ENCODE data around the gene C1QA.

The C1QA gene

DNA sequence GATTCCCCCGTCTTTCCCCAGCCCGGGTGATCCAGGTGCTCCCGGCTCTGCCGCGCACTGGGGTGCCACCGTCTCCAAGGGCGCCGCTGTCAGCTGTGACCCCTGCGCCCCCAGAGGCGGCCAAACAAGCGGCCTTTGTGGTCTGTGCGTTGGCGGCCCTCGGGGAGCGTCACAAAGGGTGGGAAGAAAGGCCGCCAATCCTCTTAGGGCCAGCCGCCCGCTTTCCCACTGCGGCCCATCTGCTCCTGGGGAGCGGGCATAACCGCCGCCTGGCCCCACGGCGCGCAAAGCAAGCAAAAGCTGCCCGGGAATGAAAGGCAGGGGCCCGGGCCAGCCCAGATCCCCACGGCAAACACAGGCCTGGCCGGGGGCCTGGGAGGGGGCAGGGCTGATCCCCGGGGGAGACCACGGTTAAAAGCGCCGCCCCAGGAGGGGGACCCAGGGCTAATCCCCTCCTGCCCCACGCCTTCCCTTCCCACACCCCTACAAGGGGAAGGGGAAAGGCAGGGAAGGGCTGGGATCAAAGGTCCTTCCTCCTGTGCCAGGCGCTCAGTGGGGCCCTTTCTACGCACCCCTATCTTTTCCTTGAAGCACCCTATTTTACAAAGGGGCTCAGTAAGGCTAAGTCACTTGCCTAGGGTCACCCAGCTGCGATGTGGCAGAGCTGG is 40.6 kb downstream of the C1QA start:
- TF ChIP-seq, protein P1, sequence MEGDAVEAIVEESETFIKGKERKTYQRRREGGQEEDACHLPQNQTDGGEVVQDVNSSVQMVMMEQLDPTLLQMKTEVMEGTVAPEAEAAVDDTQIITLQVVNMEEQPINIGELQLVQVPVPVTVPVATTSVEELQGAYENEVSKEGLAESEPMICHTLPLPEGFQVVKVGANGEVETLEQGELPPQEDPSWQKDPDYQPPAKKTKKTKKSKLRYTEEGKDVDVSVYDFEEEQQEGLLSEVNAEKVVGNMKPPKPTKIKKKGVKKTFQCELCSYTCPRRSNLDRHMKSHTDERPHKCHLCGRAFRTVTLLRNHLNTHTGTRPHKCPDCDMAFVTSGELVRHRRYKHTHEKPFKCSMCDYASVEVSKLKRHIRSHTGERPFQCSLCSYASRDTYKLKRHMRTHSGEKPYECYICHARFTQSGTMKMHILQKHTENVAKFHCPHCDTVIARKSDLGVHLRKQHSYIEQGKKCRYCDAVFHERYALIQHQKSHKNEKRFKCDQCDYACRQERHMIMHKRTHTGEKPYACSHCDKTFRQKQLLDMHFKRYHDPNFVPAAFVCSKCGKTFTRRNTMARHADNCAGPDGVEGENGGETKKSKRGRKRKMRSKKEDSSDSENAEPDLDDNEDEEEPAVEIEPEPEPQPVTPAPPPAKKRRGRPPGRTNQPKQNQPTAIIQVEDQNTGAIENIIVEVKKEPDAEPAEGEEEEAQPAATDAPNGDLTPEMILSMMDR (IDR thresholded peaks at IDR 0.05; ENCODE audit: control insufficient read depth, extremely low read depth, insufficient read depth), result no peak
- no peak overlapping the region for H3K4me3 ChIP-seq (ENCODE audit: low read depth, low read length)
- no peak for DNase-seq (ENCODE audit: low read depth)

DNA sequence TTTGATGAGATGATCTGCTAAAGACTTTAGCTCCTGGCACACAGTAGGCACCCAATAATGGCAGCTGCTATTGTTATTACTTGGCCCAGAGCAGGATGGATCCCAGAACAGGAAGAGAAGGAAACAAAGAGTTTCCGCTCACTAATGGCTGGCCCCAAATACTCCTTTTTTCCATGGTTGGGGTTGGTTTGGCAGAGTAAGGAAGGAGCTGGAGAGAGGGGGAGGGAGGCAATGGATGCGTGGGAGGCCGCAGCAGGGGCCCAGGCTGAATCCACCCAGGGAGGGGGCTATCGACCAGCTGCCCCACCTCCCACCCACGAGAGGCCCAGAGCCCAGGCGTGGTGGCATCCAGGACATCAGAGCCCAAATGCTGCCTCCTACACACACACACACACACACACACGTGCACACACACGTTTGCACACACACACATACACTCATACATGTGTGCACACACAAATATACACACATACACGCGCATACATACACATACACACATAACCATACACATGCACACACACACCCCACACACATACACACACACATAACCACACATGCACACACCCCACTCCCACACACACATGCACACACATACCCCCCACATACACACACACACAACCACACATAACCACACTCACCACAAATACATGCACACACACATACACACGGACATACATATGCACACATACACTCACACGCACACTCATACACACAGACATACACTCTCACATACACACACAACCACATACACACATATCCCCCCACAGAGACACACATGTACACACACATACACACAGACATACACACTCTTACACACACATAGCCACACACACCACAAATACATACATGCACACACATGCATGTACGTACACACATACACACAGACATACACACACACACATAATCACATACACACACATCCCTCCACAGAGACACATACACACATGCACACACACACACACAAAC is 41.8 kb downstream of the C1QA start:
- H3K4me3 ChIP-seq (ENCODE audit: low read depth, low read length), result no peak overlapping the region
- TF ChIP-seq, protein P1 (IDR thresholded peaks at IDR 0.05; ENCODE audit: control insufficient read depth, extremely low read depth, insufficient read depth), result no peak
- DNase-seq (ENCODE audit: low read depth), result no peak

DNA sequence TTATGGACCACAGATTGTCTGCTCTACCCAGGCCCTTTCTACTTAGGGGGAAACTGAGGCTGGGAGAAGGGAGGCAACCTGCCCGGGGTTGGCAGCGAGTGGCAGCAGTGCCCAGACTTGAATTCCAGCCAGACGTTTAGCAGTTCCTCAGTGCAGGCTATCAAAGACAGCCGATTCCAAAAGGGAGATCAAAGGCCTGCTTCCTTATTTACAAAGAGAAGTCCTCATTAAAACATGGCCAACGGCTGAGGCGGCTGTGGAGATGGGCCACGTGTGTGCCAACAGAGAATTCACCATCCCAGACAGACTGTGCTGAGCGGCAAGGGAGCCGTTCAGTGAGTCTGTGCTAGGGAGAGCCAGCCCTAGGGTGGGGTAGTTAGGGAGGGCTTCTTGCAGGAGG is 44.3 kb downstream of the C1QA start:
- TF ChIP-seq, protein P1 (IDR thresholded peaks at IDR 0.05; ENCODE audit: control insufficient read depth, extremely low read depth, insufficient read depth), result no peak
- no peak overlapping the region for H3K4me3 ChIP-seq (ENCODE audit: low read depth, low read length)
- DNase-seq (ENCODE audit: low read depth), result peak; percentile 17

DNA sequence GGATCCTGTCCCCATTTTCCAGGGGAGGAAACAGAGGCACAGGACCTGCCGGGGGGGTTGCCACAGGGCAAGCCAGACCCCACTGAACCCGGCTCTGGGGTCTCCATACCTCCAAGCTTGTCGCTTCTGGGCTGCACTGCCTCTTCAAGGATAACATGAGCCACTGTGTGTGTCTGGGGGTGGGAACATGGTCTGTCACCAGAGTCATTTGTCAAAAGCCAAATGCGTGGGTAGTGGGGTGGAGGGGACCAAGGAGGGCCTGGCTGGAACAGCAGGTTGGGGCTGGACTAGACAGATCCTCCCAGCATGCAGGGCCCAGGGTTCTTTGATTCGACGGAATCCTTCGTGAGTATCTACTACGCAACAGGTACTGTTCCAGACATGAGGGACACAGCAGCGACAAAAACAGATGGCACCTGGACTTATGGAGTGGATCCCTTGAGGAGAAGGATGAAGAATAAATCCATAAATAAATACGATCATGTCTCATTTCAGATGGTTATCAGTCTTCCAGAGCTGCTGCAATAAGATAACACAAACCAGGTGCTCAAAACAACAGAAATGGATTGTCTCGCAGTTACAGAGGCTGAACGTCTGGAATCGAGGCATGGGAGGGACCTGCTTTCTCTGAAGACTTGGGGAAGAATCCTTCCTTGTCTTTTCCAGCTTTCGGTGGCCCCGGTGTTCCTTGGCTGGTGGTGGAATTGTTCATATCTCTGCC is 45.3 kb downstream of the C1QA start:
- TF ChIP-seq, protein P1 (IDR thresholded peaks at IDR 0.05; ENCODE audit: control insufficient read depth, extremely low read depth, insufficient read depth), result no peak
- H3K4me3 ChIP-seq (ENCODE audit: low read depth, low read length), result no peak overlapping the region
- DNase-seq (ENCODE audit: low read depth), result no peak

DNA sequence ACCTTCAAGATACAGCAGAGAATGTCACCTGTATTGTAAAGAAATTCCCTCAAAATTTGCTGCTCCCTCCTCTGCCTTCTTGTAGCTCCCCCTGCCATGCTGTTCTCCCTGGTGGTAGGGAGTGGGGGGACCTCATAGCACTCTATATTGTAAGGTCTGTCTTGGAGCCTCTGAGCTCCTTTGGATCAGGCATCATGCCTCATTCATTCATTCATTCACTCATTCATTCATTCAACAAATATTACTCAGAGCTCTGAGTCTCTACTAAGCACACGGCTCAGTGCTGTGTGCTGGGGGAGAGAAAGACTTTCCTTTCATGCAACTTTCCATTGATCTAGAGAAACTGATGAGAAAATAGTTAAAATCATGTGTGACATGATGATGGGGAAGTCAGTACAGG is 47.1 kb downstream of the C1QA start:
- TF ChIP-seq, protein P1 (IDR thresholded peaks at IDR 0.05; ENCODE audit: control insufficient read depth, extremely low read depth, insufficient read depth), result no peak
- no peak for DNase-seq (ENCODE audit: low read depth)
- no peak overlapping the region for H3K4me3 ChIP-seq (ENCODE audit: low read depth, low read length)

DNA sequence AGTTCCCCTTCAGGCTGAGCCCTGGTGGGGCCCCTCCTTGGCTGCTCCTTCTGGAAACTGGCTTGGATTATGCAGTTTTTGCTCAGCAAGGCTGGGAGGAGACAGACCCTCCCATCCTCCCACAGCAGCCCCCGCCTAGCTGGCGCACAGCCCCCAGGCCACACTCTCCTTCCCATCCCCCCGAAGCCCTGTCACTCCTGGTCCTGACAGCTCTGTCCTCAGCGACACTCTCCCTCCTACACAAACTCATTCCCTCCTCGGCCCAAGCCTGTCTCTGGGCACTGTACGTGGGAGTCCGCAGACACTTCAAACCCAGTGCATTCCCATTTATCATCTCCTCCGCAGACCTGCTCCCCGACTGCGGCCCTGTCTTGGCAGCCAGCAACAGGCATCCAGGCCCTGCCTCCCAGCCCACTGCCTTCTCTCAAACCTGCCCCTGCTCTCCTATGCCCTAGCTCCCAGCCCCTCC is 49.2 kb downstream of the C1QA start:
- TF ChIP-seq, protein P1 (IDR thresholded peaks at IDR 0.05; ENCODE audit: control insufficient read depth, extremely low read depth, insufficient read depth), result no peak
- no peak overlapping the region for H3K4me3 ChIP-seq (ENCODE audit: low read depth, low read length)
- no peak for DNase-seq (ENCODE audit: low read depth)

Data from LNCaP clone FGC (cell line).